HCT116 (cell line): ENCODE measurements around the gene TMX3. TPM values are rescaled to one million over a fixed set of nuclear protein-coding genes. Genes with fewer than 3 reads are reported as not detected.

Source experiments
- EGR1 ChIP-seq: IDR thresholded peaks from 2 replicates; pipeline ENCODE4 v1.6.1; 2012; ENCODE audit warnings: low read depth
- ELF1 ChIP-seq: IDR thresholded peaks from 2 replicates; pipeline ENCODE4 v1.6.1; 2012; ENCODE audit warnings: low read depth, borderline replicate concordance
- FOSL1 ChIP-seq: IDR thresholded peaks from 2 replicates; pipeline ENCODE4 v1.6.1; 2012; ENCODE audit warnings: low read depth
- POLR2AphosphoS5 ChIP-seq: IDR thresholded peaks from 2 replicates; pipeline ENCODE4 v1.6.1; 2011; ENCODE audit warnings: mild to moderate bottlenecking, low read depth, low read length, moderate library complexity
- SIN3A ChIP-seq: IDR thresholded peaks from 2 replicates; pipeline ENCODE4 v1.6.1; 2012; ENCODE audit warnings: low read depth
- TCF7L2 ChIP-seq: IDR thresholded peaks from 2 replicates; pipeline ENCODE4 v1.7.0; 2011; ENCODE audit warnings: borderline replicate concordance, inconsistent platforms; ENCODE audit not compliant: insufficient read depth, insufficient read length; ENCODE audit errors: extremely low read depth
- ZBTB33 ChIP-seq: IDR thresholded peaks from 2 replicates; pipeline ENCODE4 v1.6.1; 2011; ENCODE audit warnings: mild to moderate bottlenecking, low read length, moderate library complexity; ENCODE audit not compliant: insufficient replicate concordance; ENCODE audit errors: extremely low read depth
- ZFX ChIP-seq: fragments of 450-650 bp; IDR thresholded peaks from 2 replicates; pipeline ENCODE4 v1.6.1; 2017
- ZNF274 ChIP-seq: fragments of 200-500 bp; sonication (Bioruptor generic); IDR thresholded peaks from 2 replicates; pipeline ENCODE4 v1.6.1; 2014; ENCODE audit warnings: mild to moderate bottlenecking, low read depth, low read length, inconsistent platforms
- total RNA-seq: library from RNA; stranded (reverse); gene quantifications from one replicate; pipeline ENCODE4 v1.2.1, GENCODE V29; 2021; ENCODE audit not compliant: unreplicated experiment
- TF ChIP-seq, protein P1 (sequence below): IDR thresholded peaks from 2 replicates; pipeline ENCODE4 v1.6.1; 2012; ENCODE audit warnings: low read depth
- TF ChIP-seq, protein P2 (sequence below): IDR thresholded peaks from 2 replicates; pipeline ENCODE4 v1.6.1; 2012

Gene TMX3
- total RNA-seq, 1 experiment from 2014 or later, result 39.6 TPM

GRCh38 chr18:68694316-68694715 is 20.6 kb downstream of the TMX3 start (continued):
- TF ChIP-seq, protein P1, sequence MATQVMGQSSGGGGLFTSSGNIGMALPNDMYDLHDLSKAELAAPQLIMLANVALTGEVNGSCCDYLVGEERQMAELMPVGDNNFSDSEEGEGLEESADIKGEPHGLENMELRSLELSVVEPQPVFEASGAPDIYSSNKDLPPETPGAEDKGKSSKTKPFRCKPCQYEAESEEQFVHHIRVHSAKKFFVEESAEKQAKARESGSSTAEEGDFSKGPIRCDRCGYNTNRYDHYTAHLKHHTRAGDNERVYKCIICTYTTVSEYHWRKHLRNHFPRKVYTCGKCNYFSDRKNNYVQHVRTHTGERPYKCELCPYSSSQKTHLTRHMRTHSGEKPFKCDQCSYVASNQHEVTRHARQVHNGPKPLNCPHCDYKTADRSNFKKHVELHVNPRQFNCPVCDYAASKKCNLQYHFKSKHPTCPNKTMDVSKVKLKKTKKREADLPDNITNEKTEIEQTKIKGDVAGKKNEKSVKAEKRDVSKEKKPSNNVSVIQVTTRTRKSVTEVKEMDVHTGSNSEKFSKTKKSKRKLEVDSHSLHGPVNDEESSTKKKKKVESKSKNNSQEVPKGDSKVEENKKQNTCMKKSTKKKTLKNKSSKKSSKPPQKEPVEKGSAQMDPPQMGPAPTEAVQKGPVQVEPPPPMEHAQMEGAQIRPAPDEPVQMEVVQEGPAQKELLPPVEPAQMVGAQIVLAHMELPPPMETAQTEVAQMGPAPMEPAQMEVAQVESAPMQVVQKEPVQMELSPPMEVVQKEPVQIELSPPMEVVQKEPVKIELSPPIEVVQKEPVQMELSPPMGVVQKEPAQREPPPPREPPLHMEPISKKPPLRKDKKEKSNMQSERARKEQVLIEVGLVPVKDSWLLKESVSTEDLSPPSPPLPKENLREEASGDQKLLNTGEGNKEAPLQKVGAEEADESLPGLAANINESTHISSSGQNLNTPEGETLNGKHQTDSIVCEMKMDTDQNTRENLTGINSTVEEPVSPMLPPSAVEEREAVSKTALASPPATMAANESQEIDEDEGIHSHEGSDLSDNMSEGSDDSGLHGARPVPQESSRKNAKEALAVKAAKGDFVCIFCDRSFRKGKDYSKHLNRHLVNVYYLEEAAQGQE, result no peak
- TF ChIP-seq SIN3A, result no peak
- no peak for TF ChIP-seq ZNF274
- no peak for TF ChIP-seq ELF1
- no peak for TF ChIP-seq EGR1
- TF ChIP-seq FOSL1, result no peak
- TF ChIP-seq, protein P2, sequence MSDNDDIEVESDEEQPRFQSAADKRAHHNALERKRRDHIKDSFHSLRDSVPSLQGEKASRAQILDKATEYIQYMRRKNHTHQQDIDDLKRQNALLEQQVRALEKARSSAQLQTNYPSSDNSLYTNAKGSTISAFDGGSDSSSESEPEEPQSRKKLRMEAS, result no peak
- no peak for TF ChIP-seq ZFX
- no peak for TF ChIP-seq TCF7L2
- TF ChIP-seq POLR2AphosphoS5, result no peak
- no peak for TF ChIP-seq ZBTB33
